ENCODE measurements around the gene MNX1.

The MNX1 gene

DNA sequence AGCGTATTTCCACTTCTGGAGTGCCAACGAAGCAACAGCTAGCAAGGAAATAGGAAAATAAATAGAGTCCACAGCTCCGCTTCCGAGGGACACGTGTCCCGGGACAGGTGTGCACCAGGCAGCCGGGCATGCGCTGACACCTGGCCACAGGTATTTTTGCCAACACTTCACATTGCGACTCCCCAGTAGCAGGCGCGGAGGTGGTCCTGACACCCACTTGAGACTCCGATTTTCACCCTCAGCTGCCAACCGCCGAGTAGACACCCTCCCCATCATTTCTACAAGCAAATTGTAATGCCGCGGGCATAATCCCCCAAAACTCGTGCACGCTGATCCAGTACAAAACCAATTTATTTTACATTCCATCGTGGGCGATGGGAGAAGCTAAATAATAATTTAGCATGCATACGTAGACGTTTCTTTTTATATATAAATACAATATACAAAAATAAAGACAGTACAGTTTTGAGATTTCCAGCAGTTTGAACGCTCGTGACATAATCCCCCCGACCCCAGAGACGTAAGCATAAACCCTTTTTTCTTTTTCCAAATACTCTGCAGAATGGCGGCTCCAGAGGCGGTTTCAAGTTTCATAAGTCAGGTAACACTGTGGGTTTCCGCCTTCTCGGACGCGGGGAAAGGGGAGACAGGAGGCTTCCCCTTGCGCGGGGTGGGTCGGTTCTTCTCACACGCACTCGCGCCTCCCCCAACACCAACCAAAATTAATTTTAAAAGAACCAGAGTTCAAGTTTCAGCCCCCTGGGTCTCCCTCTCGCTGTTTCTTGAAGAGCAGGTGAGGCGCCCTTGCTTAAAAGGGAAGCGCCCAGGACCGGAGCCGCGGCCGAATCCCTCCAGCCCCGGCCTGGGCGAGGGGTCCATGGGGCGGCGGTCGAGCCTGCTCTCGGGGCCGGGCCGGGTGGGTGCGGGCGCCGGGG lies 5.7 kb downstream of the MNX1 start:
- no peak for DNase-seq (ENCODE audit: low read depth, low spot score)

DNA sequence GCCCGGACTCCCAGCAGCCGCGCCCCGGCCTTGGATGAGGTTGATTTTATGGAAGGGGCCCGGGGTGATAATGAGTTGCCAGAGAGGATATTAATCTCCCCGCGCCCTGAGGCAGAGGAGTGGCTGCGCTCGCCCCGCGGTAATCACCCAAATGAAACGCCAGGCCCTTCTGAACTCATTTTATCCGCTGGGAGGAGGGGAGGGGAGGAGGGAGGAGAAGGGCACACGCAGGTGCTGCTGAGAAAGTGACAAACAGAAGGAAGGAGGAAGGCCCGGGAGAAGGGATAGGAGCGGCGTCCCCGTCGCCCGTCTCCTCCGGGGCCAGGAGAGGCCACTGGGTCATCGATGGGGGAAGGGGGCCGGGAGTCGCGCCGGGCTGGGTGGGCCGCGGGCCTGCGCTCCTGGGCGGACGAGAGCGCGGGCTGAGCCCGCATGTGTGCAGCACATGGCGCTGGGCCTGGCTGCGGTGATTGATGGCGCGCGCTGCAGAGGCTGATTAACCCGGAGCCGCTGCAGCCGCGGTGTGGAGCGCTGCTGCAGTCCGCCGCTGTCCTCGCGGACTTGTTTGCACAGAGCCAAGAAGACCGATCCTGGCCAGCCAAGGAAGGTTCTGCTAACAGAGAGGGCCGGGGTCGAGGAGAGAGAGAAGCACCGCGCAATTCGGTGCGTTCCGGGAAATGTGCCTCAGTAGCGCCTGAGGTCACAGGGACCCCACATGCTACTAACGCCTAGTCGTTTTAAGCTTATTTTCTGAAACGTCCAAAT lies 6.5 kb downstream of the MNX1 start:
- H3K27ac ChIP-seq: no peak overlapping the region
- no peak for DNase-seq (ENCODE audit: low read depth, low spot score)

More for the DNA sequence above, 5.7 kb downstream of the MNX1 start:
- H3K27ac ChIP-seq: no peak overlapping the region

DNA sequence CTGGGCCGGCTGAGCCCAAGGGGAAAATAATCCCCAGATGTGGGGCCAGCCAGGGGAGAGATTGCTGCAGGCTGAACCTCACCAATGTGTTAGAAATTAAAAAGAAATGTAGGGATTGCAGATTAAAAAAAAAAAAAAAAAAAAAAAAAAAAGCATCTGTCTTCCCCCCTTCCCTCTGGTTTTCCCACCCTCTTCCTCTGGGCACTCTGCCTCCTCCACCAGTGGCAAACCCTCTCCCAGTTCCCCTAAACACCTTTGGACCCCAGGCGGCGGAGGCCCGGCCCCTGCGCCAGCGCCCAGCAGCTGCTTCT lies 7.1 kb downstream of the MNX1 start:
- no peak overlapping the region for H3K27ac ChIP-seq
- no peak for DNase-seq (ENCODE audit: low read depth, low spot score)

DNA sequence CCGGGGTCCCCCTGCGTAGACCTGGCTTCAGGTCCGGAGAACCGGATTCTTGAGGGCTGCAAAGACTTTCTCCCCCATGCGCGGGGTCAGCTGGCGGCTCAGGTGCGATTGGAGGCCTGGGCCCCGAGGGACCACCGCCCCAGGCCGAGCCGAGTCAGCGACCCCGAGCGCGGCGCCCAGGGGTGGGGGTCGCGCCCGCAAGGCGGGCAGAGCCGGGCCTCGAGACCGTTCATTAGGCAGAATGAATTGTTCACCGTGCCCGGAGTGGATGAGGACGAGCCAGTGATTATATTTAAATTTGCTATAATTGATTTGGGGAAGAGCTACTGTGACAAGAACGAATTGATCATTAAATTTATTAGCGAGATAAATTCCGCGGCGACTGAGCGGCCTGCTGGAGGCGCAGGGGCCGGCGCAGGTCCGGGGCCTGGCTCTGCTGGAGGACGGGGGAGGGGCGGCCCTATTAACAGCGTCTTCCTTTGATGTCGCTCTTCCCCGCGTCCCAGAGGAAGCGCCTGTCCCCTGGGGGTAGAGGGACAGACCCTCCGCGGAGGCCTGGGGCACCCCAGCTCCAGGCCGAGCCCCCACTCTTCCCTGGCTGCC lies 7.5 kb downstream of the MNX1 start:
- DNase-seq (ENCODE audit: low read depth, low spot score): no peak

DNA sequence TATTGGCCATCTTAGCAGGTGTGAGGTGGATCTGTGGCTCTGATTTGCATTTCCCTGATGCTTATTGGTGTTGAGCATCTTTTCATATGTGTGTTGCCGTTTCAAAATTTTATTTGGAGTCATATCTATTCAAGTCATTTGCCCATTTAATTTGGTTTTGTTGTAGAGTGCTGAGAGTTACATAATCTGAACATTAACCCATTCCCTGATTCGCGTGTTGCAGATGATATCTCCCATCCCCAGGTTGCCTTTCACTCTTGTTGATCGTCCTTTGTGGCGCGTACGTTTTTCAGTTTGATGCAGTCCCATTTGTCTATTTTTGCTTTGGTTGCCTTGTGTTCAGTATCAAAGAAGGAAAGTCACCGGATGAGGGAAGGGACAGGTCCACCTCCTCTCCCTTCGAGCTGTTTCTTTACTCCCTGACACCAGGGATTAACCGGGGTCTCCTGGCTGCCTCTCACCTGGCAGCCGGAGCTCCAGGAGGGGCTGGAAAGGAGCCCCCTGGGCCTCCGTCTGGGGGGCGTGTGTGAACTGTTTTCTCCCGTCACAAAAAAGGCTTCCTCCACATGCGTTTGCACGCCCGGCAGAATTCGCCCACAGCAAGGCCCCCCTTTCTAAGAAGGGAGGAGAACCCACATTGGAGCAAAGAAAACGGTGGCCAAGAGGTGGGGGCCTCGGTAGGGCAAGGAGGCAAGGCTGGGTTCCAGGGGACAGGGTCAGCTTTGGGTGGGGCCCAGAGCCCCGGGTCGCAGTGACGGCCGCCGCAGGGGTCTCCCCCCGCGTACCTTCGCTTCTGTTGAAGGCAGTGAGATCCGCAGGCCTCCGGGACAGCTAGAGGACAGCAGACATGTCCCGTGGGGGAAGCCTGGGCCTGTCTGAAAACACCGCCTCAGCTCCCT lies 8.3 kb downstream of the MNX1 start:
- no peak for DNase-seq (ENCODE audit: low read depth, low spot score)
- no peak overlapping the region for H3K27ac ChIP-seq

More for the DNA sequence above, 7.5 kb downstream of the MNX1 start:
- no peak overlapping the region for H3K27ac ChIP-seq

DNA sequence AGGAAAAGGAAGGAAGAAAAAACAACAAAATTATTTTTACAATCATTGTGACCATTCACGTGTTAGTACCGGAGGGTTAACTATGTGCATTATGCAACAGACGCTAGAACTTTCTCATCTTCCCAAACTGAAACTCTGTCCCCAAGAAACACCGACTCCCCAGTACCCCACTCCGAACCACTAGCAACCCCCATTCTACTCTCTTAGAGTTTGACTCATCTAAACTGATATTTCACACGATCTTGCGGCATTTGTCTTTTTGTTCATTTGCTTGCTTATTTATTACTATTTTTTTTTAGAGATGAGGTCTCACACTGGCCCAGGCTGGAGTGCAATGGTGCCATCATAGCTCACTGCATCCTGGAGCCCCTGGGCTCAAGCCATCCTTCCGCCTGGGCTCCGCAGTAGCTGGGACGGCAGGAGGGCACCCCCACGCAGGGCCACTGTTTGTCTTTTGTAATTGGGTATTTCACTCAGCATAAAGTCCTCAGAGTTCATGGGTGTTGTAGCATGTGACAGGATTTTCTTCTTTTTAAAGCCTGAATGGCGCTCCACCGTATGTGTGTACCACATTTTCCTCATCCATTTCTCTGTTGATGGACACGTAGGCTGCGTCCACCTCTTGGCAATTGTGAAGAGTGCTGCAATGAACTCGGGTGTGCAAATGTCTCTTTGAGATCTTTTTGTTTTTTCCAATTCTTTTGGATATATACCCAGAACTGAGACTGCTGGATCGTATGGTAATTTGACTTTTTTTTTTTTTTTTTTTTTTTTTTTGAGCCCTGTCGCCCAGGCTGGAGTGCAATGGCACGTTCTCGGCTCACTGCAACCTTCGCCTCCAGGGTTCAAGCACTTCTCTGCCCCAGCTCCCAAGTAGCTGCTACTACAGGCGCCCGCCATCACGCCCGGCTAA lies 9.5 kb downstream of the MNX1 start:
- no peak for DNase-seq (ENCODE audit: low read depth, low spot score)
- H3K27ac ChIP-seq: no peak overlapping the region

DNA sequence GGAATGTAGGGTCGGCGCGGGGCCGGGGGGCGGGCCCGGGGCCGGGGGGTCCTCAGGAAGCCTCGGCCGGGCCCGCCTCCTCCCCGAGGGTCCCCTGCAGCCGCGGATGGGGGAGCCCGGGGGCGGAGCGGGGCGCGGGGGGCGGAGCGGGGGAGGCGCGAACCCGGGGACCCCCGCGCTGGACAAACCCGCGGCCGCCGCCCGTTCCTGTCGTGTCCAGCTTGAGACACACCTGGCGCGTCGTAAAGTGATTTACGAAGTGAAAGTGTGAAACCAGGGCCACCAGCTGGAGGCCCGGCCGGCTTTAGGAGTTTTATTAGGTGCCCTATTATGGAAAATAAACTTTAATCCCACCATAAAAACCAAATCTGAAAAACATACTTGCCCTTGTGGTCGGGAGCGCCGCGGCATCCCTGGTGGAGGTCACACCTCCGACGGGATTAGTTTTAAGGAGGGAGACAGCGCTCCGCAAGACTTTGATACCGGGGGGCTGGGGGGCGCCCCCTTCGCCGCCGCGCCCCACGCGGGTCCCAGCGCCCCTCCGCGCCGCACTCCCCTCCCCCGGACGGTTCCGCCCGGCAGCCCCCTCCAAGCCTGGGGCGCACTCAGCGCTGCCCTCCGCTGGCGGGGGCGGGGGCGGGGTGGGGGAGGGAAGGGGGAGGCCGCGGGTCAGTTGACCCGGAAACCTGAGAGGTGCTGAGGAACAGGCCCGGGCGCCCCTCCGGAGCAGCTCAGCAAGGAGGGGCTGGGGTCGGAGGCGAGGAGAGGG lies 10.3 kb downstream of the MNX1 start:
- H3K27ac ChIP-seq: no peak overlapping the region
- no peak for DNase-seq (ENCODE audit: low read depth, low spot score)

DNA sequence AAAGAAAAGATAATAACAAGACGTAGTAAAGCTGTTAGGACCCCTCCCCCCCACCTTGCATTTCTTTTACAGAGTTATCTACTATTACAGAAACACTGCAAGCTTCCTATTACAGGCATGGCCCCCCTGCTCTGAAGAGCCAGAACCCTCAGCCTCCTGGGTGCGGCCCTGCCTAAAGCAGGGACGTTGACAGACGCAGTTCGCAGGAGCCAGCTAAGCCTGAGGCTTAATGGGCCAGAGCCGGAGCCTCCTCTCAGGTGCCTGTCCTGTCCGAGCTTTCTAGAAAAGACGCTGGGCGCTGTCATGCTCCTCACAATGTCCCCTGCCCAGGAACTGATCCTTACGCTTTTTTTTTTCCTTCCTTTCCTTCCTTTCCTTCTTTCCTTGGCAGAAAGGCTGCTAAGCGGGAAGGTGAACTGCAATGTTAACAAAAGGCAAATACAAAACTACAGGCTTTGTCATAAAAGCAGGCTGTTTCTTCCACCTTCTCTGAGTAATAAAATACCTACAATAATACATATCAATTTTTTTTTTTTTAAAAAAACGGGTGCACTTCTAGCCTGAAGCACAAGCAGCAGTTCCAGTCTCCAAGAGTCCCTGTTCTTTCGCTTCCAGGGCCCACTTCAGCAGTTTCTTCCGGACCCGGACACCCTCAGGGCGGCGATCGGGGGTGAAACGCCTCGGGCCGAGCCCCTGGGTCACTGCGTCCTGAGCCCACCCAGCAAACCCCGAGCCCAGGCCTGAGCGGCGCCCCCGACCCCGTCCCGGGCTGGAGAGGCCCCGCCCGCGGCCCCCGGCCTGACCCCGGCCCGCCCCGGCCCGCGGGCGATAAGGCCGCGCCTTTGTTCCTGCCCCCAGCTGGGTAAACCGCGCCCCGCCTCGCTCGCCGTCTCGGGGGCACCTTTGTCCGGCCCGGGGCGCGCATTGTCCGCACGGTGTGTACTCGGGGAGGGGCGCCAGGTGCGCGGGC lies 11.2 kb downstream of the MNX1 start:
- no peak for DNase-seq (ENCODE audit: low read depth, low spot score)
- H3K27ac ChIP-seq: no peak overlapping the region

DNA sequence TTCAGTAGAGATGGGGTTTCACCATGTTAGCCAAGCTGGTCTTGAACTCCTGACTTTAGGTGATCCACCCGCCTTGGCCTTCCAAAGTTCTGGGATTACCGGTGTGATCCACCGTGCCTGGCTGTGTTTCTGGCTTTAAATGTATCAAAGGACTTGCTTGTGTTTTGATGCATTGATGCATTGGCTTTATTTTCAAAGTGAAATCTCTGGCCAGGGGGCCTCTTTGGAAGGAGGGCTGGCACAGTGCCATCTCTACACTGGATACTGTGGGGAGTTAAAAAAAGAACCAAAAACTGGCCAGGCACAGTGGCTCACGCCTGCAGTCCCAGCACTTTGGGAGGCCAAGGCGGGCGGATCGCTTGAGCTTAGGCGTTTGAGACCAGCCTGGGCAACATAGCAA lies 16.0 kb downstream of the MNX1 start:
- H3K27ac ChIP-seq: no peak overlapping the region
- no peak for DNase-seq (ENCODE audit: low read depth, low spot score)

DNA sequence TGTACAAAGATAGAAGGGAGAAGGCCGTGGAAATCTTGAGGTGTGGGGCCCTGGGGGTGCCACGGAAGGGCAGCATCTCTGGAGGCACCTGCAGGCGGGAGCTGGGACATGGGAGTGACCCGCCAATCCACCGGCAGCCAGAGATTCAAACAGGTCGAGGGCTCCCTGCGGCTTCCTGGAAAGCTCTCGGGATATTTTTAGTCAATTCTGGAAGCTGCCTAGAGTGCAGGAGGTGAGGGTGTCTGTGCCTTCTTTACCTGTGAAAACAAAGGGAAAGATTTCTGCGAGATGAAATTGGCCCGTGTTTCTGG lies 16.6 kb downstream of the MNX1 start:
- no peak for DNase-seq (ENCODE audit: low read depth, low spot score)

DNA sequence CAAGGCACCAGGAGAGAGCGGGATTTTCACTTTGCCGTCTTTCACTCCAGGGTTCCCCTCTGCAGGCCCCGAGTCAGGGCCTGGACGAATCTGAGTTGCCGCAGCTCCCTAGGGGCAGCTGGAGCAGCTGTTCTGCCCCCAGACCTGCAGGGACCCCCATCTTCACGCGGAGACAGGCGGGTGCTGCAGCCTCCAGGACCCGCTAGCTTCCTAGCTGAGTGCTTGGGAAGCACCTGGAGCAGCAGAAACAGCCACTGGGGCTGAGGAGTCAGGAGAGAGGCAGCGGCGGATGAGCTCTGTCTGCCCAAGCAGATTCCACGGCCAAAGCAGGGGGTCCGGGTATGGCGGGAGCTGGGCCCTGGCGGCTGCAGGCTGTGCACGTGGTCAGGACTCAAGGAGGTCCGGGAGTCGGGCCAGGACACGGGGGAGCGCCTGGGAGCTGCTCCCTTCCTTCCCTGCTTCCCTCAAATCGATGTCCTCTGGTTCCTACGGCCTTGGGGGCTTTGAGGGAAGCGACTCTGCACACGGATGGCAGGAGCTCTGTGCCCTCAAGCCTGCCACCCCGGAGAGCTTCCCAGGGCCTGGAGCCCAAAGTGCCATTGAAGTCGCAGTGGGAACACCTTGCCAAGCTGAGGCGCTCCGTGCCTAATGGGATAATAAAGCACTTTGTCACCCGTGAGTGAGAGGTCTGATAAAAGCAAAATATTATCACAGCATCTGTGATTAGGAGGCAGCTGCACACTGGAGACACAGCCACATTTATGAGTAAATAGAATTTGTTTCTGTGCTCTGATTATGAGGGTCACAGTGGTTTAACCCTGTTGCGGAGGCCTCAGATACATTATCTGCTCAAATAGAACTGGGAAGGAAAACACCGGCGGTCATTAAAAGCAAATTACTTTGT lies 17.2 kb downstream of the MNX1 start:
- no peak for DNase-seq (ENCODE audit: low read depth, low spot score)
- H3K27ac ChIP-seq: no peak overlapping the region

More for the DNA sequence above, 16.6 kb downstream of the MNX1 start:
- no peak overlapping the region for H3K27ac ChIP-seq

DNA sequence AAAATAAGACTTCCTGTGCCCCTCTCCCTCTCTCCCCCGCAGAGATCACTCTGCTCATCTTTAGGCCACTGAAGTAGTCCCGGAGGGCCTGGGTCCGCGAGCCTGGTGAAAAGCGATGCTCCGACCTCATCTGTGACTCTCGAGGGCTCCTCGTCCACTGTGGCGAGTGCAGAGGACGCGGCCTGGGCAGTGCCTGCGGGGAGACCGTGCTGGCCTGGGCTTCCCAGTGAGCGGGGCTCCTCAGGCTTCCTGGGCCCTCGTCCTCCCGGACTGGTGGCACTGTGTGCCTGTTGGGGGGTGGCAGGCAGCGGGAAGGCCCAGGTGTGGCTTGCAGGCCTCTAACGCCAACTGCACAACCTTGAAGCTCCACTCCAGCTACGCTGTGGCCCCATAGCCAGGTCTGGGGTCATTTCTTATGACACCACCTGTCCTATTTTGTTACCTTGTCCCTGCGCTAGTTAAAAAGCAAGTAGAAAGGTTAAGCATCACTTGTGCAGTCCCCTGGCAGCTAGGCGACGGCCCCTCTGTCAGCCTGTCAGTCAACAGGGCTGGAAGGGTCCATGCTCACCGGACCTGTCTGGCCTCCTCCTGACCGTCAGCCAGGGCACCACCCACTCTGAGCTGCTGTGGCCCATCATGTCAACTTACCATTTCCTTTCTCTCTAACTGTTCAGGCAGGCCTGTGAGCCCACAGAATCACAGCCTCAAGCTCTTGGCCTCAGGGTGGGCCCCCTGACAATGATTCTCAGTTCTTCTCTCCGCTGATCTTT lies 20.5 kb downstream of the MNX1 start:
- DNase-seq (ENCODE audit: low read depth, low spot score): no peak
- H3K27ac ChIP-seq: no peak overlapping the region

DNA sequence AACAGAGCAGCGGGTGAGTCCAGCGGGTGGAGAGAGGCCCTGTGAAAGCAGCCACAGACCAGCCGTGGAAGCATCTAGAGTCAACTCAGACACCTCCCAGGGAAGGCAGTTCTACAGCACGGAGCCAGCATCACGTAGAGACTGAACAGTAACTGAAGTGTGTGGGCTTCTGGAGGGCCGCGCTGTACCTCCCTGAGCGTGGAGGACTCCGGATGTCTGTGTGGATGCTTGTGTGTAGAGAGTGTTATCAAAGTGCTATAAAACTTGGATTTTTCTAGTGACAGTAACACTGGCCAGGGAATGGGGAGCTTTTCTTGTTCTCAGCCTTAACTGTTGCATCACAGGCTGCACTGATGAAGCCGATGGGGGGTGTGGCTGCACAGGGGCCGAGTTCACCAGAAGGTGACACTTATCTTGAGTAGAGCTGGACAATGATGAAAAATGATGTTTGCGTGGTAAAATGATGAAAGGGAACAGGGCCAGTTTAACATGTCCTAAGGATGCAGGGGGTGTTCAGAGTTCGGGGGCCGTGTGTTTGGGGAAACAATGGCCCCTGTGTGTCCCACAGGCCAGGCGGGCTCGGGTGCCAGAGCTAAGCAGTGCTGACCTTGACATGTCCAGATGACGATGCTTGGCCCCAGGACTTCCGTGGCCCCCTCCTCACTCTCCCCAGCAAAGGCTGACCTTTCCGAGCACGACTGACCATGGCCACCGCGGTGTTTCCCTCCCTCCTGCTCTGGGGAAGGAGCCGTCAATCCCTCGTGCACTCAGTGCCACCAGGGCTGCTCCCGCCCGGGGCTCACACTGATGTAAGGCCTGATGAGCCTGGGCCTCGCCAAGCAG lies 21.9 kb downstream of the MNX1 start:
- DNase-seq (ENCODE audit: low read depth, low spot score): no peak
- H3K27ac ChIP-seq: no peak overlapping the region

DNA sequence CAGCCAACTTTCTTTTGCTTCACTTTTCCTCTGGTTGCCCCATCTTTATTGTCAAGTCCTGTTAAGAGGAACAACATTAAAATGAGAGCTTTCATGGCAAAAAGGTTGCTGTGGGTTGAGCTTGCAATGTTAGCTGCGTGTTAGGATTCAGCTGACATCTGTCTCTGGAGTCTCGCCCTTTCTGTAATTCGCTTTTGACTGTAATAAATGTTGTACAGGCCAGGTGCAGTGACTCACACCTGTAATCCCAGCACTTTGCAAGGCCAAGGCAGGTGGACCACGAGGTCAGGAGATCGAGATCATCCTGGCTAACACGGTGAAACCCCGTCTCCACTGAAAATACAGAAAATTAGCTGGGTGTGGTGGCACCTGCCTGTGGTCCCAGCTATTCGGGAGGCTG lies 24.1 kb downstream of the MNX1 start:
- H3K27ac ChIP-seq: no peak overlapping the region
- DNase-seq (ENCODE audit: low read depth, low spot score): no peak

Data from epithelial cell of prostate (primary cell).